GM12878 (cell line): ENCODE data around the gene HIVEP3. TPM values are rescaled to one million over a fixed set of nuclear protein-coding genes. Genes with fewer than 3 reads are reported as not detected.

Experiments used
- ASH2L ChIP-seq: fragments of 300-600, 200-600 bp; sonication (generic); IDR thresholded peaks from 2 replicates; pipeline ENCODE4 v1.6.1; 2017; ENCODE audit warnings: low read depth, mild to moderate bottlenecking, borderline replicate concordance
- ATF7 ChIP-seq: fragments of 450-650 bp; IDR thresholded peaks from 2 replicates; pipeline ENCODE4 v1.6.1; 2016; ENCODE audit warnings: low read depth, mild to moderate bottlenecking
- BHLHE40 ChIP-seq, 2 experiments: fragments of 450-650 bp in 1 of 2; IDR thresholded peaks; 2 replicates each; pipeline ENCODE4 v1.6.1; 2011 to 2017; ENCODE audit warnings: low read depth in 2 of 2, borderline replicate concordance in 1 of 2, improper control_type of control experiment in 1 of 2, low read length in 1 of 2, mild to moderate bottlenecking in 1 of 2
- CBX5 ChIP-seq: sonication (generic); IDR thresholded peaks from 2 replicates; pipeline ENCODE4 v1.6.1; 2016; ENCODE audit warnings: low read depth, moderate library complexity, mild to moderate bottlenecking, inconsistent platforms
- CTCF ChIP-seq, 3 experiments: IDR thresholded peaks in 2 of 3; conservative IDR thresholded peaks in 1 of 3; 2 replicates each; pipeline ENCODE4 v1.5.1; 2011; ENCODE audit warnings: low read depth in 3 of 3, low read length in 3 of 3, mild to moderate bottlenecking in 3 of 3, control low read depth in 2 of 3, moderate library complexity in 2 of 3, inconsistent platforms in 1 of 3, mixed read lengths in 1 of 3; ENCODE audit not compliant: control insufficient read depth in 2 of 3, insufficient read depth in 1 of 3; ENCODE audit errors: extremely low read depth in 1 of 3
- ELK1 ChIP-seq: IDR thresholded peaks from 2 replicates; pipeline ENCODE4 v1.6.1; 2012; ENCODE audit warnings: low read depth, low read length, improper control_type of control experiment
- IKZF2 ChIP-seq, 2 experiments: fragments of 450-650 bp; IDR thresholded peaks; 2 replicates each; pipeline ENCODE4 v1.6.1; 2017; ENCODE audit warnings: mild to moderate bottlenecking in 2 of 2, moderate library complexity in 2 of 2
- MEF2A ChIP-seq: IDR thresholded peaks from 2 replicates; pipeline ENCODE4 v1.6.1; 2011; ENCODE audit warnings: low read depth, mild to moderate bottlenecking, low read length, moderate library complexity; ENCODE audit not compliant: insufficient read depth
- NFXL1 ChIP-seq: fragments of 450-650 bp; IDR thresholded peaks from 2 replicates; pipeline ENCODE4 v1.6.1; 2017; ENCODE audit warnings: antibody characterized with exemption, mild to moderate bottlenecking, borderline replicate concordance
- RB1 ChIP-seq: fragments of 450-650 bp; formaldehyde crosslinking; IDR thresholded peaks from 2 replicates; pipeline ENCODE4 v1.6.1; 2017; ENCODE audit warnings: mild to moderate bottlenecking, borderline replicate concordance
- SIX5 ChIP-seq: IDR thresholded peaks from 2 replicates; pipeline ENCODE4 v1.6.1; 2011; ENCODE audit warnings: mild to moderate bottlenecking, low read depth, low read length, moderate library complexity; ENCODE audit not compliant: severe bottlenecking
- SUPT20H ChIP-seq: IDR thresholded peaks from 2 replicates; pipeline ENCODE4 v1.6.1; 2011; ENCODE audit warnings: low read depth, mild to moderate bottlenecking, low read length, moderate library complexity, borderline replicate concordance; ENCODE audit not compliant: control insufficient read depth
- TARDBP ChIP-seq: IDR thresholded peaks from 2 replicates; pipeline ENCODE4 v1.6.1; 2016; ENCODE audit warnings: borderline replicate concordance
- TCF12 ChIP-seq: IDR thresholded peaks from 2 replicates; pipeline ENCODE4 v1.6.1; 2011; ENCODE audit warnings: low read depth, mild to moderate bottlenecking, low read length
- YBX1 ChIP-seq: fragments of 450-650 bp; IDR thresholded peaks from 2 replicates; pipeline ENCODE4 v1.6.1; 2016; ENCODE audit warnings: antibody characterized with exemption
- ZBTB33 ChIP-seq: fragments of 450-650 bp; IDR thresholded peaks from 2 replicates; pipeline ENCODE4 v1.6.1; 2017; ENCODE audit warnings: mild to moderate bottlenecking
- ZBTB4 ChIP-seq: fragments of 450-650 bp; formaldehyde crosslinking; IDR thresholded peaks from 2 replicates; pipeline ENCODE4 v1.4.0; 2022; ENCODE audit warnings: mild to moderate bottlenecking, moderate library complexity
- polyA plus RNA-seq, 11 experiments: library from polyadenylated mRNA; depleted of rRNA in 4 of 11; unstranded in 6 of 11; stranded (reverse) in 5 of 11; fragments of >200 nt; fragmentation: Nextera tagmentation in 4 of 11; fragmentation: Illumina TruSeq in 1 of 11; extraction: Ambion mirVana in 4 of 11; extraction: Trizol in 1 of 11; gene quantifications; 1 replicate in 1 of 11; 2 replicates in 10 of 11; pipeline versions ENCODE4 v1.2.1 to v1.2.3, GENCODE V29; 2011 to 2016; ENCODE audit warnings: inconsistent platforms in 2 of 11, missing spikeins in 2 of 11, low read depth in 1 of 11
- total RNA-seq, 4 experiments: library from RNA; depleted of rRNA in 3 of 4; stranded (reverse); fragments of >200 nt in 3 of 4; fragmentation: Illumina TruSeq in 1 of 4; extraction: Trizol in 1 of 4; gene quantifications; 2 replicates each; pipeline versions ENCODE4 v1.2.1 to v1.2.3, GENCODE V29; 2013 to 2021

HIVEP3 gene
- total and polyA plus RNA-seq, 10 of the 15 experiments (the other 5 are each of a cell fraction or from before 2014, with no cell fraction given) = 1.8 to 13.6 (median 3.8) TPM

- TF ChIP-seq CTCF (IDR thresholded peaks at IDR 0.05 in 2 of 3, conservative IDR thresholded peaks at IDR 0.05 in 1 of 3; ENCODE audit: control insufficient read depth in 2 of 3, extremely low read depth in 1 of 3, insufficient read depth in 1 of 3, low read depth in 3 of 3, low read length in 3 of 3) (no peak), SUPT20H (no peak), ASH2L (no peak), YBX1 (no peak), IKZF2 (IDR thresholded peaks at IDR 0.05) (peak; percentile 21 to 34; a peak in 2 of 4 replicates), ATF7 (no peak), MEF2A (peak; percentile 85), TCF12 (no peak), RB1 (no peak), NFXL1 (no peak), ZBTB4 (no peak), TARDBP (no peak), SIX5 (no peak), ZBTB33 (no peak), ELK1 (0 out of 2 replicates have a peak, but pooled peaks have one; percentile 22), BHLHE40 (IDR thresholded peaks at IDR 0.05; ENCODE audit: borderline replicate concordance in 1 of 2, low read depth in 2 of 2, low read length in 1 of 2) (0 out of 4 replicates have a peak, but pooled peaks of 1 of the 2 experiments have one; percentile 10), CBX5 (no peak)
Measured at GRCh38 chr1:41802532-41803501, 115.9 kb downstream of the HIVEP3 start (continued).
